Activated naive CD8-positive, alpha-beta T cell (primary cell): ENCODE results near the gene TBC1D1.

Source experiments
- H3K27ac Mint-ChIP-seq: one replicate; pipeline ENCODE4 v1.8.0; 2021; ENCODE audit warnings: mixed read lengths
- H3K27me3 Mint-ChIP-seq: one replicate; pipeline ENCODE4 v1.8.0; 2021; ENCODE audit warnings: mixed read lengths
- H3K36me3 Mint-ChIP-seq: one replicate; pipeline ENCODE4 v1.8.0; 2021; ENCODE audit warnings: mixed read lengths
- H3K4me1 Mint-ChIP-seq: one replicate; pipeline ENCODE4 v1.8.0; 2021; ENCODE audit warnings: low read depth, mixed read lengths
- H3K4me3 Mint-ChIP-seq: one replicate; pipeline ENCODE4 v1.8.0; 2021; ENCODE audit warnings: mild to moderate bottlenecking, mixed read lengths
- H3K9me3 Mint-ChIP-seq: one replicate; pipeline ENCODE4 v1.8.0; 2021; ENCODE audit warnings: low read depth, mixed read lengths

Gene TBC1D1

GRCh38 chr4:37978248-37978924 is 87.5 kb downstream of the TBC1D1 start:
- H3K27ac Mint-ChIP-seq = peak overlapping the region; percentile 90
- H3K36me3 Mint-ChIP-seq = peaks cover 2% of the 10 kb centered on the region
- no peaks in the 10 kb centered on the region for H3K9me3 Mint-ChIP-seq
- peak overlapping the region; percentile 88 for H3K4me3 Mint-ChIP-seq
- no peaks in the 10 kb centered on the region for H3K27me3 Mint-ChIP-seq
- peaks cover 37% of the 10 kb centered on the region for H3K4me1 Mint-ChIP-seq

DNA sequence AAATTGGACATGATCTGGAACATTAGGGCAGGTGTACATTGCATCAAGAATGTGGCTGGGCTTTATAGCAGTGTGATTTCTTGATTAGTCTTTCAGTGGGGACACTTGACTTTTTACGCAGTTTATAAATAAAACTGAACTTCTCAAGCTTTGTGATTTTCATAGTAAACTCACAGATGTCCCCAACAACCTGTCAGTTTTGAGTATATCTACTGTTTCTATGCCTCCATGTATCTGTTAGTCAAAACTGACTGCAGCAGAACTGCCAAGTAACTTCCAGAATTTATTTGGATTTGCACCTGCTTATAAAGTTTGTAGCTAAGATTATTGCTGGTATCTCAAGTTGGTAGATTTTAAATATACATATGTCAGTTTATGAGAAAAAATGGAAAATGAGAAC is 89.4 kb downstream of the TBC1D1 start:
- Mint-ChIP-seq H3K4me3 (no peak overlapping the region), H3K27me3 (no peaks in the 10 kb centered on the region), H3K36me3 (peaks cover 2% of the 10 kb centered on the region), H3K27ac (no peak overlapping the region), H3K4me1 (peaks cover 45% of the 10 kb centered on the region), H3K9me3 (no peaks in the 10 kb centered on the region)

DNA sequence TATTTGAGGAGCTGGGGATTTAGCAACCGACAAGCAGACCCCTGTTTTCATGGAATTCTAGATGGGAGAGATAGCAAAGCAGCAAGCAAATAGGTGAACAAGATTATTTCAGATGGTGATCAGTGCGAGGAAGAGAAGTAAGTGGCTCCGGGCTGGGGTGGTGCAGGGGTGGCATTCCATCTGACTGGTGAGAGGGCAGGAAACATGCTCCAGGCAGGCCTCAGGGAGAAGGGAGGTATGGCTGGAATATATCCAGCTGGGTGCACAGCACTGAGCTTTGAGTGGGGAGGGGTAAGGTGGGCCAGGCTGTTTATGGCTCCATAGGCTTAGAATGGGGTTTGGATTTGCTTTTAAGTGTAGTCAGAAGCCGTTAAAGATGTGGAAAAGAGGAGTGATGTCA is 90.5 kb downstream of the TBC1D1 start:
- peaks cover 51% of the 10 kb centered on the region for H3K4me1 Mint-ChIP-seq
- H3K4me3 Mint-ChIP-seq = no peak overlapping the region
- H3K27me3 Mint-ChIP-seq = no peaks in the 10 kb centered on the region
- no peak overlapping the region for H3K27ac Mint-ChIP-seq
- peaks cover 2% of the 10 kb centered on the region for H3K36me3 Mint-ChIP-seq
- H3K9me3 Mint-ChIP-seq = no peaks in the 10 kb centered on the region

DNA sequence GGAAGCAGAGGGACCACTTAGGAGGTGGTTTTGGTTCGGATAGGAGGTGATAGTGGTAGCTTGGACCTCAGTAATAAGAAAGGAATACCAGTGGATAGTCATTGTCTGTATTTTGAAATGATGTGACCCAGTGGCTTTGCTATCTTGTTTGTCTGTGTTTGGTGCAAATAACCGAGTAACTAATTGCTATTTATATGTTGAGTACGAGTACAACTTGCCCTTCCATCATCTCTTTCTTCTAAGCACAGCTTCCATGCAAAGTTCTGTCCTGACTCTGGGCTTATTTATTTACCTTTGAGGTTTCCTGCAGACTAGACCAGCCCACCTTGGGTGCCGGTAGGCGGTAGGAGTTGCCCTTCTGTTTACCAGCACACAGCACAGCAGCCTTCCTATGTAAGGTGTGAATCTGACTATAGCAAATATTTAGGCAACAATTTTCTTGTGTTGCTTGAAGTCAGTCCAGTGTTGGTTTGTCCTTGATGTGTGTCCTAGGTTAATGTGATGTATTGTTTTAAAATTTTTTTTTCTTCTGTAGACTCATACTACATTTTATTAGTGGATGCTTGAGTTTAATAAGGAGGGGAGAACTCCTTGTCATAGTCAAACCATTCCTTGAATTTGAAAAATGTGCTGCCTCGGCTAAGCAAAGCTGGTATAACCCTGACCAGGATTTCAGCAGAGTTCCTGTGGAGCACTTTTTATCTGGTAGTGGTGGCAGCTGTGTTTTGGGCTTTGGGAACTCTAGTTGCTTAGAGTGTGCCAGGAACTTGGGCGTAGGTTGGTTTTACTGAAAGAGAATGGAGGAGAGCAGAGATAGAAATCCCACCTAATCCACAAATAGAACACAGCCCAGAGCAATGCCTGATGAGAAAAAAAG is 91.2 kb downstream of the TBC1D1 start:
- Mint-ChIP-seq H3K36me3 (peaks cover 2% of the 10 kb centered on the region), H3K27ac (no peak overlapping the region), H3K4me3 (no peak overlapping the region), H3K27me3 (no peaks in the 10 kb centered on the region), H3K9me3 (no peaks in the 10 kb centered on the region), H3K4me1 (peaks cover 51% of the 10 kb centered on the region)

- Mint-ChIP-seq H3K36me3 (peaks cover 2% of the 10 kb centered on the region), H3K27ac (no peak overlapping the region), H3K9me3 (no peaks in the 10 kb centered on the region), H3K4me1 (peaks cover 51% of the 10 kb centered on the region), H3K27me3 (no peaks in the 10 kb centered on the region), H3K4me3 (no peak overlapping the region)
These were observed 91.9 kb downstream of the TBC1D1 start for GRCh38 chr4:37982736-37983135.

GRCh38 chr4:37983951-37984350 is 93.1 kb downstream of the TBC1D1 start:
- no peak overlapping the region for H3K27ac Mint-ChIP-seq
- no peaks in the 10 kb centered on the region for H3K27me3 Mint-ChIP-seq
- peaks cover 7% of the 10 kb centered on the region for H3K36me3 Mint-ChIP-seq
- H3K4me1 Mint-ChIP-seq = peaks cover 43% of the 10 kb centered on the region
- H3K9me3 Mint-ChIP-seq = no peaks in the 10 kb centered on the region
- H3K4me3 Mint-ChIP-seq = no peak overlapping the region

- no peak overlapping the region for H3K27ac Mint-ChIP-seq
- H3K4me1 Mint-ChIP-seq = peaks cover 35% of the 10 kb centered on the region
- H3K4me3 Mint-ChIP-seq = no peak overlapping the region
- peaks cover 7% of the 10 kb centered on the region for H3K36me3 Mint-ChIP-seq
- H3K27me3 Mint-ChIP-seq = no peaks in the 10 kb centered on the region
- no peaks in the 10 kb centered on the region for H3K9me3 Mint-ChIP-seq
These were observed 94.9 kb downstream of the TBC1D1 start for GRCh38 chr4:37985730-37986275.

DNA sequence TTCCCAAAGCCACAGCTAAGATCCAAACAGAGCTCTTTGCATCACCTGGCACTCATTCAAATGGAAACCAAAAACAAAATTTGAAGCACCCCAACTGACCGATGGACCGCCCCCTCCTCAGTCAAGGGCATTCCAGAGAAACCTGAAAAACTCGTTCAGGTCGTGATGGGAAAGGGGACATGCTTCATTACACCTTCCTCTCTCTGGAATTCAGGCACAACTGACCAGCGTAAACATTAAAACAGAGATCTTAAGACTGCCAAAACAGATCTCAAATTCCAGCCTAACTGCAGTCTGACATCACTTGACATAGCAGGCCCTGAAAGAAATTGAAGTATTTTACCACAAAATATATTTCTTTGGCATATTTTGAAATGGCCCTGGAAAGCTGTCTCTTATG is 97.8 kb downstream of the TBC1D1 start:
- Mint-ChIP-seq H3K27ac (no peak overlapping the region), H3K4me1 (peaks cover 24% of the 10 kb centered on the region), H3K36me3 (peaks cover 9% of the 10 kb centered on the region), H3K4me3 (no peak overlapping the region), H3K9me3 (no peaks in the 10 kb centered on the region), H3K27me3 (no peaks in the 10 kb centered on the region)

GRCh38 chr4:37989398-37990260 is 98.7 kb downstream of the TBC1D1 start:
- Mint-ChIP-seq H3K36me3 (peaks cover 9% of the 10 kb centered on the region), H3K4me3 (no peak overlapping the region), H3K4me1 (peaks cover 22% of the 10 kb centered on the region), H3K9me3 (no peaks in the 10 kb centered on the region), H3K27ac (no peak overlapping the region), H3K27me3 (no peaks in the 10 kb centered on the region)

GRCh38 chr4:37990731-37991245 is 99.9 kb downstream of the TBC1D1 start:
- Mint-ChIP-seq H3K4me1 (peaks cover 28% of the 10 kb centered on the region), H3K36me3 (peaks cover 9% of the 10 kb centered on the region), H3K27ac (no peak overlapping the region), H3K9me3 (no peaks in the 10 kb centered on the region), H3K4me3 (no peak overlapping the region), H3K27me3 (no peaks in the 10 kb centered on the region)

DNA sequence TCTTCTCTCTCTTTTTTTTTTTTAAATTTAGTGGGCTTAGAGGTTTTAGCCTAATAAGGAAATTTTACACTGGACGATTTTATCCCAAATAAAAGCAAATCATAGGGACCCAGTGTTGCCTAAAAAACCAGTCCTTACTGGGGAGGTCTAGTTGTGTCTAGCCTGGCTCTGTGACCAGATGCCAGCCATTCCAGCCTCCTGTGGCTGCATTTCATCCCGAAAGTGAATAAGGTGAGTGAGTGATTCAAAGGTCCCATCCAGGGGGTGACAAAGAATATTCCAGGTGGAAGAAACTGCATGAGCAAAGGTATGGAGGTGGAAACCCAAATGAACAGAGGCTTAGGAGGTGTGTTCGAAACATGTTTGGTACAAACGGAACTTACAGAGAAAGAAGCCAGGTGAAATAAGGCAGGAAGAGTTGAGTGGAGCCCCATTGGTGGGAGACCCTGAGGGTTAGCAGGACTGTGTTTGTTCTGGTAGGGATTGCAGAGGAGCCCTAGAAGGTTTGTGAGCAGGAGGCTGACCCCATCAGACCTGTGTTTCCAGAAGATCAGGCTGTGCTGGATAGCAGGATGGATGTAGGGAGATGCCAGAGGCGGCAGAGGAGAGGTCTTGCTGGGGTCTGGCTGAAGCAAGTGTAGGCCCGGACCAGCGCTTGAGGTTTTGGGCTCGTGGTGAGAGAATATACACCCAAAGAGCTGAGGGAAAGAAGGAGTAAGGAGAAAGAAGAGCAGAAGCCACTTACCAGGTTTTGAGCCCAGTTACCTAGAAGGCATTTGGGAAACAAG is 100.9 kb downstream of the TBC1D1 start:
- no peak overlapping the region for H3K4me3 Mint-ChIP-seq
- peaks cover 9% of the 10 kb centered on the region for H3K36me3 Mint-ChIP-seq
- H3K4me1 Mint-ChIP-seq = peaks cover 33% of the 10 kb centered on the region
- no peaks in the 10 kb centered on the region for H3K27me3 Mint-ChIP-seq
- no peaks in the 10 kb centered on the region for H3K9me3 Mint-ChIP-seq
- H3K27ac Mint-ChIP-seq = no peak overlapping the region

DNA sequence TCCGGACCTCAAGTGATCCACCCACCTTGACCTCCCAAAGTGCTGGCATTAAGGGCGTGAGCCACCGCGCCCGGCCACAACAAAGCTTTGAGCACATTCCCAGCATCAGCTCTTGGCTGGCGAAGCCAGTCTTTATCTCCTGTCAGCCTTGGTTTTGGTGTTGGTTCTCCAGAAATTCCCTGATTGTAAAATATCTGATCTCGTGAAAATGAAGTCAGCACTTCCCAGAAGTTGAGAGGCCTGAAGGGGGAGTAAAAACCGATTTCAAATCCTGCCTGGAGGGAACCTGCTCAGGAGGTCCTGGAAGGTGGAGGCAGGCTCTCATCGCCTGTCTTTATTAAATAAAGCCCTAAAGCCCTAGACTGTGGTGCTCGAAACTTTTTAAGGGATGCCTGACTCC is 102.9 kb downstream of the TBC1D1 start:
- peaks cover 46% of the 10 kb centered on the region for H3K4me1 Mint-ChIP-seq
- no peak overlapping the region for H3K4me3 Mint-ChIP-seq
- peaks cover 5% of the 10 kb centered on the region for H3K36me3 Mint-ChIP-seq
- H3K9me3 Mint-ChIP-seq = no peaks in the 10 kb centered on the region
- H3K27ac Mint-ChIP-seq = no peak overlapping the region
- H3K27me3 Mint-ChIP-seq = no peaks in the 10 kb centered on the region

DNA sequence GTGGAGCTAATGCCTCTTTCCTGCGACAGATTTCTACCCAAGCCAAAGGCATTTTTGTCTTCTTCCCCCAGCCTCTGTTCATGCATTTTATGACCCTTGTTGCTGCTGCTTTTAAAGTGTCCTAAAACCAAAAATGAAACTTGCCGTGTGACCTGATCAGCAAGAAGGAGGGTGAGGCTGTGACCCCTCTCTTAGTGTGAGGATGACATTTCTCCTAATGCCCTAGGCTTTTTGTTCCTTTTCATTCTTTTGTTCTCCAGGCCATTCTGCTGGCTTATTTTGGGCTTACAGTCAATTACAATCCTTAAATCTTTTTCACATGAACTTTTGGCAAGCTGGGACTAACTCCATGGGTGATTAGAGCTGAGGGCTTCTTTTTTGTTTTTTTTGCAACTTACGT is 103.7 kb downstream of the TBC1D1 start:
- Mint-ChIP-seq H3K9me3 (no peaks in the 10 kb centered on the region), H3K4me1 (peaks cover 53% of the 10 kb centered on the region), H3K36me3 (peaks cover 5% of the 10 kb centered on the region), H3K27ac (no peak overlapping the region), H3K4me3 (no peak overlapping the region), H3K27me3 (no peaks in the 10 kb centered on the region)

DNA sequence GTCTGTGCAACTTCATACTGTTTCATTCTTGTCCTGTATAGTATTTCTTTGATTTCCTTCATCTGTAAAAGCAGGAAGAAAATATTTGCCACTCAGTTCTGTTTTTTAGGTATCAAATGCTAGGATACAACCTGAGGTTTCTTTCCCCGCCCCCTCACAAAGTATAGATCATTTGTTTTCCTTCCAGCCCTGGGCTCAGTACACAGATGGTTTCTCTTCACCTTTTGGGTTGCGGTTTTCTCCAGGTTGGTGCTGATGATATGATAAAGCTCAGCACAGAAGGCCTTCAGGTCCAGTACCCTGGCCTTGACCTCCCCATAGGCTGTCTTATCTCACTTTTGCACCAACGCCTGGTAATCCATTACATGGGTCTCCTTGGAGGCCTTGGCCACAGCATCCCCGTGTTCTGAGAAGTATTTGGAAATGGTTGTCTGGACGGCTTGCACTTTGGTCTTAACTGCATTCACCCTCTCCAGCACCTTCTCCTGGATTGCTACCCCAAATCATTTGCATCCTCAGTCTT is 104.5 kb downstream of the TBC1D1 start:
- Mint-ChIP-seq H3K4me1 (peaks cover 58% of the 10 kb centered on the region), H3K36me3 (peaks cover 5% of the 10 kb centered on the region), H3K9me3 (no peaks in the 10 kb centered on the region), H3K27me3 (no peaks in the 10 kb centered on the region), H3K4me3 (no peak overlapping the region), H3K27ac (no peak overlapping the region)
